HL-60 (cell line): ENCODE measurements around the gene AKT1S1.

Experiments
- CTCF ChIP-seq: IDR thresholded peaks from one replicate; pipeline ENCODE4 v1.5.1; 2011; ENCODE audit warnings: low read length, control low read depth, inconsistent platforms; ENCODE audit not compliant: insufficient read depth
- GABPA ChIP-seq: IDR thresholded peaks from 2 replicates; pipeline ENCODE4 v1.6.1; 2012; ENCODE audit warnings: low read depth
- POLR2AphosphoS5 ChIP-seq: IDR thresholded peaks from 2 replicates; pipeline ENCODE4 v1.6.1; 2012; ENCODE audit warnings: low read depth
- REST ChIP-seq: IDR thresholded peaks from 2 replicates; pipeline ENCODE4 v1.6.1; 2012; ENCODE audit warnings: low read depth; ENCODE audit not compliant: insufficient replicate concordance
- SPI1 ChIP-seq: IDR thresholded peaks from 2 replicates; pipeline ENCODE4 v1.6.1; 2012; ENCODE audit warnings: low read depth, mild to moderate bottlenecking, borderline replicate concordance

GRCh38 chr19:49888510-49888824, 11.3 kb upstream of the AKT1S1 start:
- TF ChIP-seq CTCF (no peak), POLR2AphosphoS5 (no peak), SPI1 (no peak), GABPA (no peak), REST (no peak)
